Lung (tissue), 12 donors: Measurements from ENCODE around the gene C2orf76. TPM values are rescaled to one million over a fixed set of nuclear protein-coding genes. Genes with fewer than 3 reads are reported as not detected.

Experiments used
- ATAC-seq: fragments of 200-7000 bp; cut with Tn5 transposase; one replicate; pipeline ENCODE4 v1.9.1; 2020; ENCODE audit warnings: moderate number of reproducible peaks; ENCODE audit not compliant: insufficient read depth, low FRiP score
- DNase-seq, 3 donors: peaks; one replicate each; pipeline ENCODE4 v3.0.0-alpha.2; 2013 to 2017
- H3K27ac ChIP-seq, 2 donors: one replicate each; pipeline ENCODE4 v1.5.1; 2013; ENCODE audit warnings: mild to moderate bottlenecking in 2 of 2, moderate library complexity in 2 of 2, control low read depth in 1 of 2, inconsistent platforms in 1 of 2, low read depth in 1 of 2, low read length in 1 of 2
- H3K27me3 ChIP-seq, 3 donors: one replicate each; pipeline ENCODE4 v1.5.1; 2013; ENCODE audit warnings: low read length in 2 of 3; ENCODE audit not compliant: control insufficient read depth in 3 of 3, insufficient read depth in 3 of 3
- H3K36me3 ChIP-seq, 4 donors: one replicate each; pipeline ENCODE4 v1.5.1; 2013; ENCODE audit warnings: low read length in 4 of 4, mild to moderate bottlenecking in 1 of 4, moderate library complexity in 1 of 4; ENCODE audit not compliant: control insufficient read depth in 4 of 4, insufficient read depth in 4 of 4
- H3K4me1 ChIP-seq, 5 donors: one replicate each; pipeline ENCODE4 v1.5.1; 2013; ENCODE audit warnings: low read length in 5 of 5, mild to moderate bottlenecking in 2 of 5, moderate library complexity in 1 of 5; ENCODE audit not compliant: control insufficient read depth in 5 of 5, insufficient read depth in 5 of 5
- H3K4me3 ChIP-seq: one replicate; pipeline ENCODE4 v1.5.1; 2013; ENCODE audit warnings: mild to moderate bottlenecking, control low read depth, moderate library complexity
- H3K9ac ChIP-seq, 2 donors: one replicate each; pipeline ENCODE4 v1.5.1; 2013; ENCODE audit warnings: low read length in 2 of 2, control low read depth in 1 of 2; ENCODE audit not compliant: insufficient read depth in 1 of 2
- H3K9me3 ChIP-seq, 4 donors: one replicate each; pipeline ENCODE4 v1.5.1; 2013; ENCODE audit warnings: low read length in 3 of 4, mild to moderate bottlenecking in 1 of 4, moderate library complexity in 1 of 4; ENCODE audit not compliant: control insufficient read depth in 4 of 4, insufficient read depth in 3 of 4
- CTCF ChIP-seq: IDR thresholded peaks from 2 replicates; pipeline ENCODE4 v1.5.1; 2012; ENCODE audit warnings: mild to moderate bottlenecking; ENCODE audit errors: control extremely low read depth, extremely low read depth
- WGBS, 2 donors: extraction: QIAGEN DNeasy Blood & Tissue Kit; methylation state at CpG; one replicate each; pipeline ENCODE4 v1.1.7; 2013; 5-methylcytosine and 5-hydroxymethylcytosine counted together
- polyA plus RNA-seq, 2 donors: library from polyadenylated mRNA; stranded (reverse); fragments of 200-250 nt; gene quantifications; one replicate each; pipeline ENCODE4 v1.2.1, GENCODE V29; 2013
- total RNA-seq, 2 donors: library from RNA; depleted of rRNA in 1 of 2; stranded (reverse); fragments of >200 nt in 1 of 2; gene quantifications; one replicate each; pipeline ENCODE4 v1.2.1, GENCODE V29; 2014 to 2021
- donor health status: control.
- donor health status: control.
- donor health status: Bipolar disorder and iron deficiency.
- donor health status: healthy.
- donor health status: DM: yes; HTN: yes; CAD: no.

Gene C2orf76
- total and polyA plus RNA-seq, 4 donors: 9.1 to 24.6 (median 17.3) TPM

- no peak overlapping the region for H3K27ac ChIP-seq
- no peak for ATAC-seq
- H3K4me3 ChIP-seq: no peak overlapping the region
- H3K9me3 ChIP-seq: peaks cover 0 to 11% (median 0%) of the 10 kb centered on the region in 4 donors
- WGBS, 2 donors: 84 to 96% methylated on average over 7 of the region's 7 CpGs
- H3K9ac ChIP-seq: no peak overlapping the region
- TF ChIP-seq CTCF: no peak
- peaks cover 0 to 5% (median 2%) of the 10 kb centered on the region in 5 donors for H3K4me1 ChIP-seq
- DNase-seq: no peak
- H3K36me3 ChIP-seq: peaks cover 28 to 36% (median 32%) of the 10 kb centered on the region in 4 donors
- no peaks in the 10 kb centered on the region for H3K27me3 ChIP-seq
These were observed 6.3 kb upstream of the C2orf76 start for GRCh38 chr2:119372778-119373568.

- Histone ChIP-seq H3K27me3 (no peaks in the 10 kb centered on the region), H3K4me1 (peaks cover 0 to 10% (median 7%) of the 10 kb centered on the region in 5 donors), H3K4me3 (no peak overlapping the region), H3K9ac (no peak overlapping the region), H3K9me3 (peaks cover 0 to 11% (median 0%) of the 10 kb centered on the region in 4 donors), H3K27ac (no peak overlapping the region), H3K36me3 (peaks cover 28 to 36% (median 32%) of the 10 kb centered on the region in 4 donors)
- 94 to 95% methylated on average over 6 of the region's 6 CpGs for WGBS, 2 donors
- DNase-seq: no peak
- no peak for TF ChIP-seq CTCF
- ATAC-seq: no peak
These were observed 4.5 kb upstream of the C2orf76 start for GRCh38 chr2:119371111-119371510.

GRCh38 chr2:119369845-119370244, 3.2 kb upstream of the C2orf76 start:
- DNase-seq (no peak), ATAC-seq (no peak)
- Histone ChIP-seq H3K9me3 (peaks cover 0 to 11% (median 0%) of the 10 kb centered on the region in 4 donors), H3K27me3 (no peaks in the 10 kb centered on the region), H3K9ac (no peak overlapping the region), H3K4me3 (no peak overlapping the region), H3K4me1 (peaks cover 5 to 19% (median 10%) of the 10 kb centered on the region in 5 donors), H3K36me3 (peaks cover 28 to 36% (median 32%) of the 10 kb centered on the region in 4 donors), H3K27ac (no peak overlapping the region)
- no peak for TF ChIP-seq CTCF
- WGBS, 2 donors: 86 to 93% methylated on average over 6 of the region's 6 CpGs
